Mesenchymal stem cell (in vitro differentiated cells and primary cell): ENCODE measurements around the gene ATP6V1G1.
"Not testable (repeated sequence)": the region's sequence is repeated elsewhere in the genome, so short reads cannot be mapped to it uniquely, and the experiment has no call there.

Experiments used
- DNase-seq: peaks from one replicate; pipeline ENCODE4 v3.0.0-alpha.2; 2013
- H2AFZ ChIP-seq: one replicate; pipeline ENCODE4 v1.6.1; 2013; ENCODE audit warnings: low read depth, mild to moderate bottlenecking, control low read depth, inconsistent platforms, low read length, moderate library complexity
- H2AK5ac ChIP-seq: 2 replicates; pipeline ENCODE4 v1.6.1; 2013; ENCODE audit warnings: low read length, moderate library complexity, mild to moderate bottlenecking, inconsistent platforms; ENCODE audit not compliant: severe bottlenecking
- H2BK120ac ChIP-seq: one replicate; pipeline ENCODE4 v1.6.1; 2013; ENCODE audit warnings: low read depth, mild to moderate bottlenecking, inconsistent platforms, low read length, moderate library complexity
- H2BK12ac ChIP-seq, 2 experiments: one replicate each; pipeline ENCODE4 v1.6.1; 2013; ENCODE audit warnings: inconsistent platforms in 2 of 2, low read length in 2 of 2, mild to moderate bottlenecking in 2 of 2, moderate library complexity in 2 of 2, control low read depth in 1 of 2
- H2BK15ac ChIP-seq: one replicate; pipeline ENCODE4 v1.6.1; 2013; ENCODE audit warnings: mild to moderate bottlenecking, low read depth, inconsistent platforms; ENCODE audit not compliant: poor library complexity, severe bottlenecking
- H2BK5ac ChIP-seq: 2 replicates; pipeline ENCODE4 v1.6.1; 2013; ENCODE audit warnings: low read depth, mild to moderate bottlenecking, low read length, control low read depth, inconsistent platforms; ENCODE audit not compliant: poor library complexity, severe bottlenecking
- H3K14ac ChIP-seq, 2 experiments: one replicate each; pipeline ENCODE4 v1.6.1; 2013; ENCODE audit warnings: inconsistent platforms in 2 of 2, low read length in 2 of 2, control low read depth in 1 of 2, mild to moderate bottlenecking in 1 of 2, moderate library complexity in 1 of 2
- H3K18ac ChIP-seq, 2 experiments: one replicate each; pipeline ENCODE4 v1.6.1; 2013; ENCODE audit warnings: inconsistent platforms in 2 of 2, low read length in 2 of 2, control low read depth in 1 of 2, low read depth in 1 of 2, mild to moderate bottlenecking in 1 of 2
- H3K23ac ChIP-seq, 2 experiments: one replicate each; pipeline ENCODE4 v1.6.1; 2013; ENCODE audit warnings: inconsistent platforms in 2 of 2, low read length in 2 of 2, mild to moderate bottlenecking in 2 of 2, moderate library complexity in 2 of 2, control low read depth in 1 of 2
- H3K27ac ChIP-seq: 2 replicates; pipeline ENCODE4 v1.5.1; 2013; ENCODE audit warnings: mild to moderate bottlenecking, moderate library complexity, low read length, control low read depth, inconsistent platforms; ENCODE audit not compliant: poor library complexity, severe bottlenecking
- H3K27me3 ChIP-seq, 2 experiments: 2 replicates each; pipeline versions ENCODE4 v1.6.1 to v1.7.0; 2013; ENCODE audit warnings: low read length in 2 of 2, mild to moderate bottlenecking in 2 of 2, moderate library complexity in 2 of 2, control low read depth in 1 of 2, inconsistent platforms in 1 of 2; ENCODE audit not compliant: control insufficient read depth in 1 of 2, insufficient read depth in 1 of 2
- H3K36me3 ChIP-seq, 2 experiments: 2 replicates each; pipeline versions ENCODE4 v1.6.1 to v1.7.0; 2013; ENCODE audit warnings: low read length in 2 of 2, control low read depth in 1 of 2, inconsistent platforms in 1 of 2, low read depth in 1 of 2, mild to moderate bottlenecking in 1 of 2; ENCODE audit not compliant: insufficient read depth in 2 of 2, control insufficient read depth in 1 of 2
- H3K4ac ChIP-seq, 2 experiments: one replicate each; pipeline ENCODE4 v1.6.1; 2013; ENCODE audit warnings: inconsistent platforms in 2 of 2, low read length in 2 of 2, mild to moderate bottlenecking in 2 of 2, moderate library complexity in 2 of 2, control low read depth in 1 of 2, low read depth in 1 of 2
- H3K4me1 ChIP-seq: 2 replicates; pipeline ENCODE4 v1.6.1; 2013; ENCODE audit warnings: low read depth, low read length, control low read depth; ENCODE audit not compliant: control insufficient read depth, insufficient read depth
- H3K4me2 ChIP-seq: 2 replicates; pipeline ENCODE4 v1.6.1; 2013; ENCODE audit warnings: low read length, mild to moderate bottlenecking, inconsistent platforms; ENCODE audit not compliant: poor library complexity, severe bottlenecking
- H3K4me3 ChIP-seq, 2 experiments: 2 replicates each; pipeline versions ENCODE4 v1.5.1 to v1.7.0; 2013; ENCODE audit warnings: low read length in 2 of 2, mild to moderate bottlenecking in 2 of 2, control low read depth in 1 of 2, low read depth in 1 of 2; ENCODE audit not compliant: insufficient read depth in 1 of 2
- H3K79me1 ChIP-seq: replicated peaks from 2 replicates; pipeline ENCODE4 v1.6.1; 2013; ENCODE audit warnings: mild to moderate bottlenecking, control low read depth, low read length, inconsistent platforms; ENCODE audit not compliant: poor library complexity, severe bottlenecking
- H3K9ac ChIP-seq: 2 replicates; pipeline ENCODE4 v1.7.0; 2013; ENCODE audit warnings: mild to moderate bottlenecking, low read length, moderate library complexity
- H3K9me3 ChIP-seq: 2 replicates; pipeline ENCODE4 v1.7.0; 2013; ENCODE audit warnings: mild to moderate bottlenecking, low read length; ENCODE audit not compliant: control insufficient read depth
- H4K8ac ChIP-seq: one replicate; pipeline ENCODE4 v1.6.1; 2013; ENCODE audit warnings: inconsistent platforms, mild to moderate bottlenecking, low read length, moderate library complexity
- H4K91ac ChIP-seq: one replicate; pipeline ENCODE4 v1.6.1; 2013; ENCODE audit warnings: mild to moderate bottlenecking, low read length, inconsistent platforms
- WGBS: methylation state at CpG from one replicate; pipeline ENCODE4 v1.1.7; 2013; ENCODE audit warnings: mixed read lengths; 5-methylcytosine and 5-hydroxymethylcytosine counted together

Gene ATP6V1G1

GRCh38 chr9:114592356-114592755 lies 4.8 kb downstream of the ATP6V1G1 start:
- 94% methylated on average over 3 of the region's 6 CpGs for WGBS
- Histone ChIP-seq H2BK15ac (no peak overlapping the region), H3K18ac (no peak overlapping the region), H3K36me3 (peaks cover 22 to 45% of the 10 kb centered on the region in 2 experiments), H3K27ac (no peak overlapping the region), H3K4me3 (no peak overlapping the region), H3K9ac (peak overlapping the region; percentile 25), H3K4me1 (peaks cover 6% of the 10 kb centered on the region), H2AK5ac (no peak overlapping the region), H2BK5ac (no peak overlapping the region), H3K4me2 (no peak overlapping the region), H2BK120ac (no peak overlapping the region), H3K4ac (no peak overlapping the region), H2BK12ac (no peak overlapping the region), H4K91ac (no peak overlapping the region), H3K27me3 (no peaks in the 10 kb centered on the region), H3K23ac (no peak overlapping the region), H3K14ac (no peak overlapping the region), H3K79me1 (peaks cover 3% of the 10 kb centered on the region), H2AFZ (no peak overlapping the region), H3K9me3 (no peaks in the 10 kb centered on the region), H4K8ac (no peak overlapping the region)
- peak; percentile 29 for DNase-seq

- Histone ChIP-seq H2AFZ (no peak overlapping the region), H3K27me3 (no peaks in the 10 kb centered on the region), H3K36me3 (peaks cover 27 to 63% of the 10 kb centered on the region in 2 experiments), H3K79me1 (peaks cover 5% of the 10 kb centered on the region), H3K23ac (no peak overlapping the region), H3K27ac (no peak overlapping the region), H3K4ac (no peak overlapping the region), H3K14ac (no peak overlapping the region), H3K9ac (no peak overlapping the region), H3K4me1 (peaks cover 6% of the 10 kb centered on the region), H3K18ac (no peak overlapping the region), H2BK15ac (no peak overlapping the region), H2AK5ac (no peak overlapping the region), H2BK120ac (no peak overlapping the region), H2BK5ac (no peak overlapping the region), H4K8ac (no peak overlapping the region), H3K4me2 (no peak overlapping the region), H3K9me3 (no peaks in the 10 kb centered on the region), H4K91ac (no peak overlapping the region), H3K4me3 (no peak overlapping the region), H2BK12ac (no peak overlapping the region)
- DNase-seq: no peak
- over 99% methylated on average over 13 of the region's 17 CpGs for WGBS
Measured at GRCh38 chr9:114594136-114594535, 6.6 kb downstream of the ATP6V1G1 start.

GRCh38 chr9:114600502-114601248 lies 13.1 kb downstream of the ATP6V1G1 start:
- H3K27ac ChIP-seq, H4K91ac ChIP-seq, H3K9ac ChIP-seq, H2BK5ac ChIP-seq, H3K79me1 ChIP-seq, H3K4me1 ChIP-seq, H3K23ac ChIP-seq, H2AFZ ChIP-seq, DNase-seq, H2BK12ac ChIP-seq, H3K18ac ChIP-seq, H3K14ac ChIP-seq, H2BK120ac ChIP-seq, H3K4me2 ChIP-seq, H2BK15ac ChIP-seq, H3K27me3 ChIP-seq, H2AK5ac ChIP-seq, H3K4me3 ChIP-seq, H3K4ac ChIP-seq: not testable (repeated sequence)
- peak overlapping the region; percentile 49 for H4K8ac ChIP-seq
- 97% methylated on average over 9 of the region's 9 CpGs for WGBS
- H3K36me3 ChIP-seq: peaks cover 25 to 78% of the 10 kb centered on the region in 2 experiments
- H3K9me3 ChIP-seq: peaks cover 12% of the 10 kb centered on the region

- H2BK12ac ChIP-seq, H3K9ac ChIP-seq, H2AFZ ChIP-seq, H3K4me3 ChIP-seq, H3K27me3 ChIP-seq, H3K4me1 ChIP-seq, H2BK5ac ChIP-seq, H3K14ac ChIP-seq, H3K18ac ChIP-seq, DNase-seq, H4K8ac ChIP-seq, H2AK5ac ChIP-seq, H3K4me2 ChIP-seq, H3K23ac ChIP-seq, H2BK120ac ChIP-seq, H3K4ac ChIP-seq, H2BK15ac ChIP-seq, H3K79me1 ChIP-seq, H4K91ac ChIP-seq, H3K27ac ChIP-seq: not testable (repeated sequence)
- H3K9me3 ChIP-seq: peaks cover 12% of the 10 kb centered on the region
- WGBS: 95% methylated on average over 2 of the region's 2 CpGs
- peaks cover 25 to 68% of the 10 kb centered on the region in 2 experiments for H3K36me3 ChIP-seq
Measured at GRCh38 chr9:114601787-114602186, 14.2 kb downstream of the ATP6V1G1 start.
